ENCODE measurements around the gene KIAA1755. TPM values are rescaled to one million over a fixed set of nuclear protein-coding genes. Genes with fewer than 3 reads are reported as not detected.
"Not testable (repeated sequence)": the region's sequence is repeated elsewhere in the genome, so short reads cannot be mapped to it uniquely, and the experiment has no call there.

KIAA1755 gene
- total and polyA plus RNA-seq, 10 of the 15 experiments (the other 5 are each of a cell fraction or from before 2014, with no cell fraction given) = not detected

DNA sequence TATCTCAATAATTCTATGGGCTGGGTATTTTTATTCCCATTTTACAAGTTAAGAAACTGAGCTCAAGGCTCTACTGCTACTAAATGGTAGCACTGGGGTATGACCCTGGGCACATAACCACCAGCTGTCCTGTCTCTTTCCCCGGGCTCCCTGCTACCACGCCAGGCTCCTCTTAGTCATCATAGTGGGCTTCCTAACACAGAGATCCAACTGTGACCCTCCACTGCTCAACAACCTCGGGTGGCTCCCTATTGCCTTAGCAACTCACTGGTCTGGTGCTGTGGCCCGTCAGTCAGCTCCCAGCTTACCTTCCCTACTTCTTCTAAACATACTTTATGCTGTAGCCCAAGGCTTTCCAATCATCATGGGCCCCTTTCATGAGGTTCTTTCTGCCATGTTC, 4.5 kb downstream of the KIAA1755 start:
- no peak for FAIRE-seq
- no peak for ATAC-seq
- no peak for DNase-seq (ENCODE audit: low read depth, low spot score)
- no peak overlapping the region for H3K4me3 ChIP-seq
- ChIA-PET SMC1A (ENCODE audit: uncharacterized antibody, unreplicated experiment) (interaction anchor here (1.1 kb wide), 1 partner anchor 9 kb away, joined by 3 read pairs; no protein-coding TSS in a partner anchor), RAD21 (ENCODE audit: unreplicated experiment) (no interaction called here), CTCF (no interaction called here), POLR2A (no interaction called here)
- no peaks in the 10 kb centered on the region for H3K9me3 ChIP-seq (replicated peaks; ENCODE audit: control insufficient read depth, insufficient read depth, low read length)
- no peaks in the 10 kb centered on the region for H3K4me1 ChIP-seq (ENCODE audit: control insufficient read depth, insufficient read depth, low read length)
- H4K20me1 ChIP-seq (ENCODE audit: control insufficient read depth, insufficient read depth) = no peaks in the 10 kb centered on the region
- in situ Hi-C loops (cut with MboI) = no loop called here
- BruUV-seq (replicated peaks) = no TSS peak
- H3K9ac ChIP-seq (ENCODE audit: control insufficient read depth, insufficient read depth, low read length) = no peak overlapping the region
- H3K79me2 ChIP-seq (ENCODE audit: control insufficient read depth, insufficient read depth, low read length) = no peaks in the 10 kb centered on the region
- no peak overlapping the region for H3K4me2 ChIP-seq (ENCODE audit: control insufficient read depth, insufficient read depth)
- 8% methylated on average over 4 of the region's 4 CpGs for WGBS (ENCODE audit: insufficient coverage, insufficient replicate concordance, low lambda C conversion rate, missing lambda C conversion rate)
- TF ChIP-seq NFXL1 (IDR thresholded peaks at IDR 0.05; ENCODE audit: borderline replicate concordance) (no peak), CREB1 (IDR thresholded peaks at IDR 0.05; ENCODE audit: low read depth) (no peak)
- TF ChIP-seq, protein P1, sequence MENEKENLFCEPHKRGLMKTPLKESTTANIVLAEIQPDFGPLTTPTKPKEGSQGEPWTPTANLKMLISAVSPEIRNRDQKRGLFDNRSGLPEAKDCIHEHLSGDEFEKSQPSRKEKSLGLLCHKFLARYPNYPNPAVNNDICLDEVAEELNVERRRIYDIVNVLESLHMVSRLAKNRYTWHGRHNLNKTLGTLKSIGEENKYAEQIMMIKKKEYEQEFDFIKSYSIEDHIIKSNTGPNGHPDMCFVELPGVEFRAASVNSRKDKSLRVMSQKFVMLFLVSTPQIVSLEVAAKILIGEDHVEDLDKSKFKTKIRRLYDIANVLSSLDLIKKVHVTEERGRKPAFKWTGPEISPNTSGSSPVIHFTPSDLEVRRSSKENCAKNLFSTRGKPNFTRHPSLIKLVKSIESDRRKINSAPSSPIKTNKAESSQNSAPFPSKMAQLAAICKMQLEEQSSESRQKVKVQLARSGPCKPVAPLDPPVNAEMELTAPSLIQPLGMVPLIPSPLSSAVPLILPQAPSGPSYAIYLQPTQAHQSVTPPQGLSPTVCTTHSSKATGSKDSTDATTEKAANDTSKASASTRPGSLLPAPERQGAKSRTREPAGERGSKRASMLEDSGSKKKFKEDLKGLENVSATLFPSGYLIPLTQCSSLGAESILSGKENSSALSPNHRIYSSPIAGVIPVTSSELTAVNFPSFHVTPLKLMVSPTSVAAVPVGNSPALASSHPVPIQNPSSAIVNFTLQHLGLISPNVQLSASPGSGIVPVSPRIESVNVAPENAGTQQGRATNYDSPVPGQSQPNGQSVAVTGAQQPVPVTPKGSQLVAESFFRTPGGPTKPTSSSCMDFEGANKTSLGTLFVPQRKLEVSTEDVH (IDR thresholded peaks at IDR 0.05; ENCODE audit: low read depth, partially characterized antibody) = no peak
- no peak overlapping the region for H3K27ac ChIP-seq (ENCODE audit: control insufficient read depth, insufficient read depth)
- H3K36me3 ChIP-seq (ENCODE audit: control insufficient read depth in 2 of 2, insufficient read depth in 2 of 2, low read length in 1 of 2) = no peaks in the 10 kb centered on the region
- peaks cover 5 to 8% of the 10 kb centered on the region in 2 experiments; a peak in 2 of 4 replicates for H3K27me3 ChIP-seq (replicated peaks in 1 of 2; ENCODE audit: control insufficient read depth in 2 of 2, insufficient read depth in 2 of 2, low read length in 1 of 2)
- intact Hi-C loops (cut with micrococcal nuclease; ENCODE audit: unreplicated experiment) = no loop called here
- no peak overlapping the region for H2AFZ ChIP-seq (ENCODE audit: control insufficient read depth, low read depth, low read length)

DNA sequence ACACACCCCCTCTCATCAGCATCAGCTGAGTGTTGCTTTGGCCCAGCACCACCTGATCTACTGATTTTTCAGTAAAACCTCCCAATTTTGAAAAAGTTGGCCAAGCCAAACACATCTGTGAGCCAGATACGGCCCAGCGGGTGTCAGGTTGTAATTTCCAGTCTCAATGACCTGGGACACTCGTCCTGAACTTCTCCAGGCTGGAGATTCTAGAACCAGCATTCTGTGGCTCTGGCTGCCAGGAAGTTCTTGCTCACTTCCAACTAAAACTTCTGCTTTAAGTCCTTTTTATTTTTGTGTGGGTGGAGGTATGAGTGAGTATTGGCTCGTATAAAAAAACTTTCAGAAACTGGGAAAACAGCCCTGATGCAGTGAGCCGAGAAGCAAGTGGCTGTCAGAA, 5.1 kb downstream of the KIAA1755 start:
- Histone ChIP-seq H3K27ac (ENCODE audit: control insufficient read depth, insufficient read depth) (no peak overlapping the region), H3K4me3 (no peak overlapping the region), H3K9ac (ENCODE audit: control insufficient read depth, insufficient read depth, low read length) (no peak overlapping the region), H3K9me3 (replicated peaks; ENCODE audit: control insufficient read depth, insufficient read depth, low read length) (no peaks in the 10 kb centered on the region), H2AFZ (ENCODE audit: control insufficient read depth, low read depth, low read length) (no peak overlapping the region), H4K20me1 (ENCODE audit: control insufficient read depth, insufficient read depth) (no peaks in the 10 kb centered on the region), H3K36me3 (ENCODE audit: control insufficient read depth in 2 of 2, insufficient read depth in 2 of 2, low read length in 1 of 2) (no peaks in the 10 kb centered on the region), H3K79me2 (ENCODE audit: control insufficient read depth, insufficient read depth, low read length) (no peaks in the 10 kb centered on the region), H3K27me3 (replicated peaks in 1 of 2; ENCODE audit: control insufficient read depth in 2 of 2, insufficient read depth in 2 of 2, low read length in 1 of 2) (peaks cover 5 to 6% of the 10 kb centered on the region in 2 experiments; a peak in 2 of 4 replicates), H3K4me1 (ENCODE audit: control insufficient read depth, insufficient read depth, low read length) (no peaks in the 10 kb centered on the region), H3K4me2 (ENCODE audit: control insufficient read depth, insufficient read depth) (no peak overlapping the region)
- ChIA-PET SMC1A (ENCODE audit: uncharacterized antibody, unreplicated experiment) (interaction anchor here (1.1 kb wide), 1 partner anchor 10 kb away, joined by 3 read pairs; no protein-coding TSS in a partner anchor), POLR2A (no interaction called here), CTCF (interaction anchor here (0.9 kb wide), 1 partner anchor 21 kb away, joined by 3 read pairs; no protein-coding TSS in a partner anchor), RAD21 (ENCODE audit: unreplicated experiment) (no interaction called here)
- BruUV-seq (replicated peaks) = no TSS peak
- intact Hi-C loops (cut with micrococcal nuclease; ENCODE audit: unreplicated experiment) = no loop called here
- no peak for FAIRE-seq
- in situ Hi-C loops (cut with MboI) = no loop called here
- no peak for ATAC-seq
- DNase-seq (ENCODE audit: low read depth, low spot score) = no peak
- WGBS (ENCODE audit: insufficient coverage, insufficient replicate concordance, low lambda C conversion rate, missing lambda C conversion rate) = 42% methylated on average over 5 of the region's 5 CpGs
- TF ChIP-seq JUND (IDR thresholded peaks at IDR 0.05; ENCODE audit: low read depth, low read length) = no peak
- TF ChIP-seq DPF2 (IDR thresholded peaks at IDR 0.05) = no peak
- TF ChIP-seq RAD21 (IDR thresholded peaks at IDR 0.05; ENCODE audit: insufficient read depth, low read depth, low read length) = no peak

DNA sequence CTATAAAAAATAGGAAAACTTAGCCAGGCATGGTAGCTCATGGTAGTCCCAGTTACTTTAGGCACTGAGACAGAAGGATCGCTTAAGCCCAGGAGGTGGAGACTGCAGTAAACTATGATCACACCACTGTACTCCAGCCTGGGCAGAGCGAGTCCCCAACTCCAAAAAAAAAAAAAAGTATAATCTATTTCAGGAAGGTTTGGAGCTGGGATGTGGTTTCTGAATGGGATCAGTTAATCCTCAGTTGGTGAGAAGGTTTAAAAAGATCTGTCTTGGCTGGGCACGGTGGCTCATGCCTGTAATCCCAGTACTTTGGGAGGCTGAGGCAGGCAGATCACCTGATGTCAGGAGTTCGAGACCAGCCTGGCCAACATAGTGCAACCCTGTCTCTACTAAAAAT, 5.9 kb downstream of the KIAA1755 start:
- H3K9me3 ChIP-seq (replicated peaks; ENCODE audit: control insufficient read depth, insufficient read depth, low read length); POLR2A ChIA-PET; SMC1A ChIA-PET (ENCODE audit: uncharacterized antibody, unreplicated experiment); in situ Hi-C loops (cut with MboI); H3K9ac ChIP-seq (ENCODE audit: control insufficient read depth, insufficient read depth, low read length); H3K36me3 ChIP-seq (ENCODE audit: control insufficient read depth in 2 of 2, insufficient read depth in 2 of 2, low read length in 1 of 2); H3K4me3 ChIP-seq; H3K4me1 ChIP-seq (ENCODE audit: control insufficient read depth, insufficient read depth, low read length); intact Hi-C loops (cut with micrococcal nuclease; ENCODE audit: unreplicated experiment); H3K79me2 ChIP-seq (ENCODE audit: control insufficient read depth, insufficient read depth, low read length); H3K4me2 ChIP-seq (ENCODE audit: control insufficient read depth, insufficient read depth); FAIRE-seq; H4K20me1 ChIP-seq (ENCODE audit: control insufficient read depth, insufficient read depth); RAD21 ChIA-PET (ENCODE audit: unreplicated experiment); H3K27ac ChIP-seq (ENCODE audit: control insufficient read depth, insufficient read depth); H2AFZ ChIP-seq (ENCODE audit: control insufficient read depth, low read depth, low read length); BruUV-seq (replicated peaks); H3K27me3 ChIP-seq (replicated peaks in 1 of 2; ENCODE audit: control insufficient read depth in 2 of 2, insufficient read depth in 2 of 2, low read length in 1 of 2); DNase-seq (ENCODE audit: low read depth, low spot score); ATAC-seq: not testable (repeated sequence)
- CTCF ChIA-PET = interaction anchor here (0.9 kb wide), 1 partner anchor 21 kb away, joined by 3 read pairs; no protein-coding TSS in a partner anchor
- WGBS (ENCODE audit: insufficient coverage, insufficient replicate concordance, low lambda C conversion rate, missing lambda C conversion rate) = 35% methylated on average over 4 of the region's 4 CpGs

All from GM12878 (cell line).